Fibroblast of lung (primary cell): ENCODE measurements around the gene CADM2.

Experiments used
- EZH2 ChIP-seq: IDR thresholded peaks from 2 replicates; pipeline ENCODE4 v1.5.1; 2012; ENCODE audit warnings: low read length, control low read depth, mild to moderate bottlenecking; ENCODE audit errors: missing control alignments
- TF ChIP-seq, protein P1 (sequence below), 2 donors: IDR thresholded peaks in 1 of 2; conservative IDR thresholded peaks in 1 of 2; 1 replicate in 1 of 2; 2 replicates in 1 of 2; pipeline ENCODE4 v1.5.1; 2011 to 2012; ENCODE audit warnings: low read length in 2 of 2, control low read depth in 1 of 2, inconsistent platforms in 1 of 2, low read depth in 1 of 2, mild to moderate bottlenecking in 1 of 2

GRCh38 chr3:85737846-85738245 lies 779.1 kb downstream of the CADM2 start:
- TF ChIP-seq, protein P1, sequence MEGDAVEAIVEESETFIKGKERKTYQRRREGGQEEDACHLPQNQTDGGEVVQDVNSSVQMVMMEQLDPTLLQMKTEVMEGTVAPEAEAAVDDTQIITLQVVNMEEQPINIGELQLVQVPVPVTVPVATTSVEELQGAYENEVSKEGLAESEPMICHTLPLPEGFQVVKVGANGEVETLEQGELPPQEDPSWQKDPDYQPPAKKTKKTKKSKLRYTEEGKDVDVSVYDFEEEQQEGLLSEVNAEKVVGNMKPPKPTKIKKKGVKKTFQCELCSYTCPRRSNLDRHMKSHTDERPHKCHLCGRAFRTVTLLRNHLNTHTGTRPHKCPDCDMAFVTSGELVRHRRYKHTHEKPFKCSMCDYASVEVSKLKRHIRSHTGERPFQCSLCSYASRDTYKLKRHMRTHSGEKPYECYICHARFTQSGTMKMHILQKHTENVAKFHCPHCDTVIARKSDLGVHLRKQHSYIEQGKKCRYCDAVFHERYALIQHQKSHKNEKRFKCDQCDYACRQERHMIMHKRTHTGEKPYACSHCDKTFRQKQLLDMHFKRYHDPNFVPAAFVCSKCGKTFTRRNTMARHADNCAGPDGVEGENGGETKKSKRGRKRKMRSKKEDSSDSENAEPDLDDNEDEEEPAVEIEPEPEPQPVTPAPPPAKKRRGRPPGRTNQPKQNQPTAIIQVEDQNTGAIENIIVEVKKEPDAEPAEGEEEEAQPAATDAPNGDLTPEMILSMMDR (conservative IDR thresholded peaks at IDR 0.05 in 1 of 2, IDR thresholded peaks at IDR 0.05 in 1 of 2; ENCODE audit: low read depth in 1 of 2, low read length in 2 of 2), result no peak
- no peak for TF ChIP-seq EZH2
